Nephron progenitor cell (in vitro differentiated cells): ENCODE results near the gene LTK.

ENCODE experiments used
- DNase-seq: peaks from one replicate; pipeline ENCODE4 v3.0.0; 2021
- H3K27ac Mint-ChIP-seq: 2 replicates; pipeline ENCODE4 v1.8.0; 2021; ENCODE audit warnings: mild to moderate bottlenecking, moderate library complexity, mixed read lengths
- H3K27me3 Mint-ChIP-seq: 2 replicates; pipeline ENCODE4 v1.8.0; 2021; ENCODE audit warnings: mild to moderate bottlenecking, low read depth, mixed read lengths; ENCODE audit not compliant: poor library complexity
- H3K36me3 Mint-ChIP-seq: 2 replicates; pipeline ENCODE4 v1.8.0; 2021; ENCODE audit warnings: low read depth, mixed read lengths
- H3K4me1 Mint-ChIP-seq: 2 replicates; pipeline ENCODE4 v1.8.0; 2021; ENCODE audit warnings: mixed read lengths
- H3K4me3 Mint-ChIP-seq: 2 replicates; pipeline ENCODE4 v1.8.0; 2021; ENCODE audit warnings: mild to moderate bottlenecking, moderate library complexity, mixed read lengths
- H3K9me3 Mint-ChIP-seq: 2 replicates; pipeline ENCODE4 v1.8.0; 2021; ENCODE audit warnings: mild to moderate bottlenecking, moderate library complexity, mixed read lengths
- TF ChIP-seq, protein P1 (sequence below): fragments of 200-600 bp; sonication (generic); IDR thresholded peaks from 2 replicates; pipeline ENCODE4 v1.5.0; 2021; ENCODE audit warnings: antibody characterized with exemption

The LTK gene

DNA sequence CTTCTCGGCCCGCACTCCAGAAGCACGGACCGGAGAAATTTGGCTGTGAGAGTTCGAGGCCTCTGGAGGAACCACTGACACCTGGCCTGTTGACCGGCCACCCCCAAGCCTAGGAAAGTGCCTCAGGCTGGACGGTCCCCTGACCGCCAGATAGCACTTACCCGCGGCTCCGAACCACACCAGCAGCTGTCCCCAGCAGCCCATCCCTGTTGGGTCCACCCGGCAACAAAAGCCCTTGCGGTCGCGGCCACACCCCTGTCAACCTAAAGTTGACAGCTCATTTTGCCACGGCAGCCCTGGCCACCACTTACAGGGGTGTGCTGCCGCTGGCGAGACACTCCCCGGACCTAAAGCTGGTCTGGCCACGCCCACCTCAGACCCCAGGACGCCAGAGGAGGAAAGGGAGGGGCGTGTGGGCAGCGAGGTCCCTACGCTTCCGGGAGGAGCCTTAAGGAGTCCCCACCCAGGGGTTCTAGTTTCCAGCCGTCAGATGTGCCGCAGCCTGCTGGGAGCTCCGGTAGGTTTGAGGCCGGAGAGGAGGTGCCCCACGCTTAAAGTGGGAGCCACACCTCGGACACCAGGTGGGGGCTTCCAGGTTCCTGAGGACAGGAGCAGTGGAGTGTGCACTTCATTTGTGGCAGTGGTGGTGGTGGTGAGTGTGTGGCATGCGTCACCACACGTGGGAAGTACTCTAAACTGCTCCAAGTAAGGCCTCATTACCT lies at the start of gene LTK:
Gene LTK, minus strand, starts transcription at position 322 of the 722 bp plus-strand sequence. Its CDS starts 118 bp downstream, at position 204.
- H3K4me1 Mint-ChIP-seq: peaks cover 21% of the 10 kb centered on the region
- no peaks in the 10 kb centered on the region for H3K9me3 Mint-ChIP-seq
- DNase-seq: peak; percentile 75
- H3K27ac Mint-ChIP-seq: no peak within 1 kb of the TSS
- H3K4me3 Mint-ChIP-seq: peak within 1 kb of the TSS; percentile 79
- TF ChIP-seq, protein P1, sequence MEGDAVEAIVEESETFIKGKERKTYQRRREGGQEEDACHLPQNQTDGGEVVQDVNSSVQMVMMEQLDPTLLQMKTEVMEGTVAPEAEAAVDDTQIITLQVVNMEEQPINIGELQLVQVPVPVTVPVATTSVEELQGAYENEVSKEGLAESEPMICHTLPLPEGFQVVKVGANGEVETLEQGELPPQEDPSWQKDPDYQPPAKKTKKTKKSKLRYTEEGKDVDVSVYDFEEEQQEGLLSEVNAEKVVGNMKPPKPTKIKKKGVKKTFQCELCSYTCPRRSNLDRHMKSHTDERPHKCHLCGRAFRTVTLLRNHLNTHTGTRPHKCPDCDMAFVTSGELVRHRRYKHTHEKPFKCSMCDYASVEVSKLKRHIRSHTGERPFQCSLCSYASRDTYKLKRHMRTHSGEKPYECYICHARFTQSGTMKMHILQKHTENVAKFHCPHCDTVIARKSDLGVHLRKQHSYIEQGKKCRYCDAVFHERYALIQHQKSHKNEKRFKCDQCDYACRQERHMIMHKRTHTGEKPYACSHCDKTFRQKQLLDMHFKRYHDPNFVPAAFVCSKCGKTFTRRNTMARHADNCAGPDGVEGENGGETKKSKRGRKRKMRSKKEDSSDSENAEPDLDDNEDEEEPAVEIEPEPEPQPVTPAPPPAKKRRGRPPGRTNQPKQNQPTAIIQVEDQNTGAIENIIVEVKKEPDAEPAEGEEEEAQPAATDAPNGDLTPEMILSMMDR: no peak
- H3K36me3 Mint-ChIP-seq: peaks cover 22% of the 10 kb centered on the region
- H3K27me3 Mint-ChIP-seq: peaks cover 67% of the 10 kb centered on the region

DNA sequence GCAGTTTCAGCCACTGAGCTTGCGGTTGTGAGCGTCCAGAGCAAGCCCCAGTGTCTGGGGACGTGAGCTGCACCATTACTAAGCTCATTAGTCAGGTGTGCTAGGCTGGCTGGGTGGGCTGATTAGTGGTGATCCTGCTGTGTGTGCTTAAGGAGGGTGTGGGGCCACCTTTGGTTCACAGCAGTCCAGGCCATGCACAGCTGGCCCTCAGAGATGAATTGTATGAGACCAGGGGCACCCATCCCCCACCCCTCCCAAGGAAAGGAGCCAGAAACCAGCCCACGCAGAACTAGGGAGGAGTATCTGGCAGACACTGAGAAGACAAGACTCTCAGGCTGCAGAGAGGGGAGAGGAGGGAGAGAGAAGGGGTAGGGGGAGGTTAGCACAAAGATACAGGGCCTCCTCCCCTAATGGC lies 49.2 kb upstream of the LTK start:
- TF ChIP-seq, protein P1: no peak
- Mint-ChIP-seq H3K36me3 (no peaks in the 10 kb centered on the region), H3K27ac (no peak overlapping the region), H3K27me3 (peaks cover 7% of the 10 kb centered on the region), H3K9me3 (no peaks in the 10 kb centered on the region), H3K4me1 (peaks cover 89% of the 10 kb centered on the region), H3K4me3 (no peak overlapping the region)
- no peak for DNase-seq

DNA sequence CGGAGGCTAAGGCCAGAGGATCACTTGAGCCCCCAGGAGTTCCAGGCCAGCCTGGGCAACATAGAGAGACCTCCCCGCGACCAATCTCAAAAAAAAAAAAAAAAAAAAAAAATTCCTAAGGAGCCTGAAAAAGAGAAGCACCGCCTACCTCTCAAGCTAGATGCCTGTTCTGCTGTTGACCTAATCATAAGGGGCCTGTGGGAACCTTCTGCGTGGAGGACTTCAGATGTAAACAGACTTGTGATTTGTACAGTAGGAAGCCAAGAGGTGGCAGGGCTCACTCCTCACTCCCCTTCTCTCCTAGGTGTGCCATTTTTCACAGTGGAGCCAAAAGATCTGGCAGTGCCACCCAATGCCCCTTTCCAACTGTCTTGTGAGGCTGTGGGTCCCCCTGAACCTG lies 48.6 kb upstream of the LTK start:
- H3K4me1 Mint-ChIP-seq: peaks cover 86% of the 10 kb centered on the region
- H3K9me3 Mint-ChIP-seq: no peaks in the 10 kb centered on the region
- H3K36me3 Mint-ChIP-seq: no peaks in the 10 kb centered on the region
- H3K4me3 Mint-ChIP-seq: peak overlapping the region; percentile 23
- peak overlapping the region; percentile 71 for H3K27ac Mint-ChIP-seq
- no peak for DNase-seq
- peaks cover 7% of the 10 kb centered on the region for H3K27me3 Mint-ChIP-seq
- TF ChIP-seq, protein P1: no peak

DNA sequence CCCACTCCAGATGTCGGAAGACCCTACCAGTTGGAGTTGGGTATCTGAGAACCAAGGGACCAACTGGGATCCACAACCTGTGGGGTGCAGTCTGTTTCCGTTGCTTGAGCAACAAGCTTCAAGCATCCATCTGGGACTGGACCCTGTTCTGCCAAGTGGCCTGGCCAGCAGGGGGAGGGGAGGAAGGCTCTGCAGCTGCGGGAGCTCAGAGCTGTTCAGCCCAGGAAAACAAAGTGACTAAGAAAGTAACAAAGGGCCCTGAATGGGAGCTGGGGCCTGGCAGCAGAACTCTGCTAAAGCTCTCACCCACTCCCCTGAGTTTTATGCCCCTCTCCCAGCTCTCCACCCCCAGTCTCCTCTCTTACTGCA lies 48.1 kb upstream of the LTK start:
- Mint-ChIP-seq H3K4me3 (peak overlapping the region; percentile 23), H3K27me3 (peaks cover 7% of the 10 kb centered on the region), H3K27ac (peak overlapping the region; percentile 29), H3K36me3 (no peaks in the 10 kb centered on the region), H3K4me1 (peaks cover 84% of the 10 kb centered on the region), H3K9me3 (no peaks in the 10 kb centered on the region)
- DNase-seq: peak; percentile 48
- TF ChIP-seq, protein P1: no peak

DNA sequence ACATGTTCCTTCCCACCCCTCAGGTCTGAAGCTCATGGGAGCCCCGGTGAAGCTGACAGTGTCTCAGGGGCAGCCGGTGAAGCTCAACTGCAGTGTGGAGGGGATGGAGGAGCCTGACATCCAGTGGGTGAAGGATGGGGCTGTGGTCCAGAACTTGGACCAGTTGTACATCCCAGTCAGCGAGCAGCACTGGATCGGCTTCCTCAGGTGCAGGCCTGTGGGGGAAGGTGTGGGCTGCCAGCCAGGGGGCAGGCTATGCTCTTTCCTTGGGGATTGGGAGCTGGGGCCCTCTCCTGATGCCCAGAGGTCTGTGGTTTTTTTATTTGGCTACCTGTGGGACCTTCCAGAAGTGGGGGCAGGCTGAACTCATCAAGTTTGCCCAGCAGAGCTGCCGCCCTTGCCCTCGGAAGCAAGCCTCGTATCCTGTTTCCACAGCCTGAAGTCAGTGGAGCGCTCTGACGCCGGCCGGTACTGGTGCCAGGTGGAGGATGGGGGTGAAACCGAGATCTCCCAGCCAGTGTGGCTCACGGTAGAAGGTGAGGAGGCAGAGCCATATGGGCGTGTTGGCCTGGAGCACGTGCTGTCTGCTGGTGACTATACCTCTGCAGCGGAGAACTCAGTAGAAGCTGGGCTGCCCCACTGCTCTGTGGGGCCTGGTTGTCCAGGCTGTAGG lies 47.6 kb upstream of the LTK start:
- no peaks in the 10 kb centered on the region for H3K36me3 Mint-ChIP-seq
- H3K4me1 Mint-ChIP-seq: peaks cover 80% of the 10 kb centered on the region
- H3K4me3 Mint-ChIP-seq: peak overlapping the region; percentile 85
- TF ChIP-seq, protein P1: no peak
- H3K27me3 Mint-ChIP-seq: peaks cover 10% of the 10 kb centered on the region
- H3K27ac Mint-ChIP-seq: peak overlapping the region; percentile 29
- DNase-seq: no peak
- no peaks in the 10 kb centered on the region for H3K9me3 Mint-ChIP-seq

DNA sequence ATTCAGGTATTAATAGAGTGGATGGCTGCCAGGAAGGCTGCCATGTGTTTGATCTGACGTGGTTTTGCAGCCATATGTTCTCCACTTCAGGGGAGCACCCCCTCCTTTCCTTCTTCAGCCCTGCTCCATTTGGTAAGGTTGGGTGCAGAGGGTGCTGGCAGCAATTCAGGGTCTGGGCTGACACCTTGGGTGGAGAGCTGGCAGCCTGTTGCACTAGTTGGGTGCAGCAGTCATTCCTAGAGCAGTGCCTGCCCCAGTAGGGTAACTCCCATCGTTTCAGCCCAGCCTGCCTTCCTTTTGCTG lies 46.9 kb upstream of the LTK start:
- peaks cover 73% of the 10 kb centered on the region for H3K4me1 Mint-ChIP-seq
- H3K9me3 Mint-ChIP-seq: no peaks in the 10 kb centered on the region
- TF ChIP-seq, protein P1: no peak
- H3K4me3 Mint-ChIP-seq: peak overlapping the region; percentile 85
- H3K27ac Mint-ChIP-seq: no peak overlapping the region
- DNase-seq: no peak
- no peaks in the 10 kb centered on the region for H3K36me3 Mint-ChIP-seq
- peaks cover 15% of the 10 kb centered on the region for H3K27me3 Mint-ChIP-seq
